ENCODE measurements around the gene CPNE1. TPM values are rescaled to one million over a fixed set of nuclear protein-coding genes. Genes with fewer than 3 reads are reported as not detected.

The CPNE1 gene
- total and polyA plus RNA-seq, 10 of the 15 experiments (the other 5 are each of a cell fraction or from before 2014, with no cell fraction given), result 84.9 to 209 (median 146) TPM

GRCh38 chr20:35627121-35627520 lies 37.6 kb downstream of the CPNE1 start:
- Histone ChIP-seq H3K27ac (ENCODE audit: control insufficient read depth, insufficient read depth) (no peak overlapping the region), H3K4me2 (ENCODE audit: control insufficient read depth, insufficient read depth) (no peak overlapping the region), H3K36me3 (ENCODE audit: control insufficient read depth in 2 of 2, insufficient read depth in 2 of 2, low read length in 1 of 2) (peaks cover 14 to 33% of the 10 kb centered on the region in 2 experiments), H3K79me2 (ENCODE audit: control insufficient read depth, insufficient read depth, low read length) (no peaks in the 10 kb centered on the region), H4K20me1 (ENCODE audit: control insufficient read depth, insufficient read depth) (no peaks in the 10 kb centered on the region), H3K9ac (ENCODE audit: control insufficient read depth, insufficient read depth, low read length) (no peak overlapping the region), H3K9me3 (replicated peaks; ENCODE audit: control insufficient read depth, insufficient read depth, low read length) (no peaks in the 10 kb centered on the region), H3K4me1 (ENCODE audit: control insufficient read depth, insufficient read depth, low read length) (no peaks in the 10 kb centered on the region), H2AFZ (ENCODE audit: control insufficient read depth, low read depth, low read length) (no peak overlapping the region), H3K4me3 (no peak overlapping the region), H3K27me3 (replicated peaks in 1 of 2; ENCODE audit: control insufficient read depth in 2 of 2, insufficient read depth in 2 of 2, low read length in 1 of 2) (no peaks in the 10 kb centered on the region)
- ChIA-PET SMC1A (ENCODE audit: uncharacterized antibody, unreplicated experiment) (no interaction called here), RAD21 (ENCODE audit: unreplicated experiment) (no interaction called here), POLR2A (no interaction called here), CTCF (no interaction called here)
- ATAC-seq (no peak), DNase-seq (ENCODE audit: low read depth, low spot score) (no peak), FAIRE-seq (no peak)
- WGBS (ENCODE audit: insufficient coverage, insufficient replicate concordance, low lambda C conversion rate, missing lambda C conversion rate), result 98% methylated on average over 8 of the region's 8 CpGs
- BruUV-seq (replicated peaks), result no TSS peak
- intact Hi-C loops (cut with micrococcal nuclease; ENCODE audit: unreplicated experiment), result no loop called here
- in situ Hi-C loops (cut with MboI), result no loop called here
- no peak for TF ChIP-seq JUND (IDR thresholded peaks at IDR 0.05; ENCODE audit: low read depth, low read length)
- TF ChIP-seq RAD51 (IDR thresholded peaks at IDR 0.05), result no peak
- no peak for TF ChIP-seq E4F1 (IDR thresholded peaks at IDR 0.05; ENCODE audit: borderline replicate concordance, partially characterized antibody)
- TF ChIP-seq ETV6 (conservative IDR thresholded peaks at IDR 0.05 in 1 of 2, IDR thresholded peaks at IDR 0.05 in 1 of 2; ENCODE audit: borderline replicate concordance in 1 of 2, low read depth in 1 of 2), result no peak
- TF ChIP-seq, protein P1, sequence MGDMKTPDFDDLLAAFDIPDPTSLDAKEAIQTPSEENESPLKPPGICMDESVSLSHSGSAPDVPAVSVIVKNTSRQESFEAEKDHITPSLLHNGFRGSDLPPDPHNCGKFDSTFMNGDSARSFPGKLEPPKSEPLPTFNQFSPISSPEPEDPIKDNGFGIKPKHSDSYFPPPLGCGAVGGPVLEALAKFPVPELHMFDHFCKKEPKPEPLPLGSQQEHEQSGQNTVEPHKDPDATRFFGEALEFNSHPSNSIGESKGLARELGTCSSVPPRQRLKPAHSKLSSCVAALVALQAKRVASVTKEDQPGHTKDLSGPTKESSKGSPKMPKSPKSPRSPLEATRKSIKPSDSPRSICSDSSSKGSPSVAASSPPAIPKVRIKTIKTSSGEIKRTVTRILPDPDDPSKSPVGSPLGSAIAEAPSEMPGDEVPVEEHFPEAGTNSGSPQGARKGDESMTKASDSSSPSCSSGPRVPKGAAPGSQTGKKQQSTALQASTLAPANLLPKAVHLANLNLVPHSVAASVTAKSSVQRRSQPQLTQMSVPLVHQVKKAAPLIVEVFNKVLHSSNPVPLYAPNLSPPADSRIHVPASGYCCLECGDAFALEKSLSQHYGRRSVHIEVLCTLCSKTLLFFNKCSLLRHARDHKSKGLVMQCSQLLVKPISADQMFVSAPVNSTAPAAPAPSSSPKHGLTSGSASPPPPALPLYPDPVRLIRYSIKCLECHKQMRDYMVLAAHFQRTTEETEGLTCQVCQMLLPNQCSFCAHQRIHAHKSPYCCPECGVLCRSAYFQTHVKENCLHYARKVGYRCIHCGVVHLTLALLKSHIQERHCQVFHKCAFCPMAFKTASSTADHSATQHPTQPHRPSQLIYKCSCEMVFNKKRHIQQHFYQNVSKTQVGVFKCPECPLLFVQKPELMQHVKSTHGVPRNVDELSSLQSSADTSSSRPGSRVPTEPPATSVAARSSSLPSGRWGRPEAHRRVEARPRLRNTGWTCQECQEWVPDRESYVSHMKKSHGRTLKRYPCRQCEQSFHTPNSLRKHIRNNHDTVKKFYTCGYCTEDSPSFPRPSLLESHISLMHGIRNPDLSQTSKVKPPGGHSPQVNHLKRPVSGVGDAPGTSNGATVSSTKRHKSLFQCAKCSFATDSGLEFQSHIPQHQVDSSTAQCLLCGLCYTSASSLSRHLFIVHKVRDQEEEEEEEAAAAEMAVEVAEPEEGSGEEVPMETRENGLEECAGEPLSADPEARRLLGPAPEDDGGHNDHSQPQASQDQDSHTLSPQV (IDR thresholded peaks at IDR 0.05), result no peak
- no peak for TF ChIP-seq ZZZ3 (IDR thresholded peaks at IDR 0.05; ENCODE audit: control insufficient read depth, insufficient read length, low read depth)
- no peak for TF ChIP-seq BCL11A (IDR thresholded peaks at IDR 0.05; ENCODE audit: low read depth, low read length)
- TF ChIP-seq SUPT20H (IDR thresholded peaks at IDR 0.05; ENCODE audit: borderline replicate concordance, control insufficient read depth, low read depth, low read length), result no peak
- no peak for TF ChIP-seq ASH2L (IDR thresholded peaks at IDR 0.05; ENCODE audit: borderline replicate concordance, low read depth)
- TF ChIP-seq, protein P2, sequence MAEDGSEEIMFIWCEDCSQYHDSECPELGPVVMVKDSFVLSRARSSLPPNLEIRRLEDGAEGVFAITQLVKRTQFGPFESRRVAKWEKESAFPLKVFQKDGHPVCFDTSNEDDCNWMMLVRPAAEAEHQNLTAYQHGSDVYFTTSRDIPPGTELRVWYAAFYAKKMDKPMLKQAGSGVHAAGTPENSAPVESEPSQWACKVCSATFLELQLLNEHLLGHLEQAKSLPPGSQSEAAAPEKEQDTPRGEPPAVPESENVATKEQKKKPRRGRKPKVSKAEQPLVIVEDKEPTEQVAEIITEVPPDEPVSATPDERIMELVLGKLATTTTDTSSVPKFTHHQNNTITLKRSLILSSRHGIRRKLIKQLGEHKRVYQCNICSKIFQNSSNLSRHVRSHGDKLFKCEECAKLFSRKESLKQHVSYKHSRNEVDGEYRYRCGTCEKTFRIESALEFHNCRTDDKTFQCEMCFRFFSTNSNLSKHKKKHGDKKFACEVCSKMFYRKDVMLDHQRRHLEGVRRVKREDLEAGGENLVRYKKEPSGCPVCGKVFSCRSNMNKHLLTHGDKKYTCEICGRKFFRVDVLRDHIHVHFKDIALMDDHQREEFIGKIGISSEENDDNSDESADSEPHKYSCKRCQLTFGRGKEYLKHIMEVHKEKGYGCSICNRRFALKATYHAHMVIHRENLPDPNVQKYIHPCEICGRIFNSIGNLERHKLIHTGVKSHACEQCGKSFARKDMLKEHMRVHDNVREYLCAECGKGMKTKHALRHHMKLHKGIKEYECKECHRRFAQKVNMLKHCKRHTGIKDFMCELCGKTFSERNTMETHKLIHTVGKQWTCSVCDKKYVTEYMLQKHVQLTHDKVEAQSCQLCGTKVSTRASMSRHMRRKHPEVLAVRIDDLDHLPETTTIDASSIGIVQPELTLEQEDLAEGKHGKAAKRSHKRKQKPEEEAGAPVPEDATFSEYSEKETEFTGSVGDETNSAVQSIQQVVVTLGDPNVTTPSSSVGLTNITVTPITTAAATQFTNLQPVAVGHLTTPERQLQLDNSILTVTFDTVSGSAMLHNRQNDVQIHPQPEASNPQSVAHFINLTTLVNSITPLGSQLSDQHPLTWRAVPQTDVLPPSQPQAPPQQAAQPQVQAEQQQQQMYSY (CRISPR knock-in tag; IDR thresholded peaks at IDR 0.05), result no peak

Data from GM12878 (cell line).